GM21529 (cell line): Measurements from ENCODE around the gene PNPLA8.
A peak's percentile ranks its signal among the peaks of the same experiment; 100 is the strongest.
"Not testable (repeated sequence)": the region's sequence is repeated elsewhere in the genome, so short reads cannot be mapped to it uniquely, and the experiment has no call there.

Experiments used
- ATAC-seq: cut with Tn5 transposase; IDR thresholded peaks from one replicate; pipeline ENCODE4 v1.9.1; 2021; ENCODE audit not compliant: unreplicated experiment

PNPLA8 gene

DNA sequence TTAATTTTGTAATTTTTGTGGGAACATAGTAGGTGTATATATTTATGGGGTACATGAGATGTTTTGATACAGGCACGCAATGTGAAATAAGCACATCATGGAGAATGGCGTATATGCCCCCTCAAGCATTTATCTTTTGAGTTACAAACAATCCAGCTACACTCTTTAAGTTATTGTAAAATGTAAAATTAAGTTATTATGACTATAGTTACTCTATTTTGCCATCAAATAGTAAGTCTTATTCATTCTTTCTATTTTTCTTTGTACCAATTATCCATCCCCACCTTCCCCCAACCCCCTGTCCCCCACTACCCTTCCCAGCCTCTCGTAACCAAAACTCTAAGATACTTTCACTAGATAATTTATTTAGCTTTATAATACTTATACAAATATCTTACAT lies 7.8 kb upstream of the PNPLA8 start:
- no peak for ATAC-seq

DNA sequence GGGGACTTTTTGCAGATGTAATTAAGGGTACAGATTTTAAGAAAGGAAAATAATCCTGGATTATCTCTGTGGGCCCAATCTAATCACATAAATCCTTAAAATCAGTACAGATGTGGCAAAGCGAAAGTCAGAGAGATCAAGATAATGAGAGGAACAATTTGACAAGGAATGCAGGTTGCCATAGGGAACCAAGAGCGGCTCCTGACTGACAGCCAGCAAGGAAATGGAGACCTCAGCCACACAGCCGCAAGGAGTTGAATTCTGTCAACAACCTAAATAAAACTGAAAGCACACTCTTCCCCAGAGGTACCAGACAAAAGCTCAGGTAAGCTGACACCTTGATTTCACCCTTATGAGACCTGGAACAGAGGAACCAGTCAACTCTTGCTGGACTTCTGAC lies 3.4 kb upstream of the PNPLA8 start:
- ATAC-seq, result no peak

- ATAC-seq, result no peak
Observed at GRCh38 chr7:108528183-108528712, 2.3 kb upstream of the PNPLA8 start.

GRCh38 chr7:108526768-108527017 lies 758 bp upstream of the PNPLA8 start:
- no peak for ATAC-seq

DNA sequence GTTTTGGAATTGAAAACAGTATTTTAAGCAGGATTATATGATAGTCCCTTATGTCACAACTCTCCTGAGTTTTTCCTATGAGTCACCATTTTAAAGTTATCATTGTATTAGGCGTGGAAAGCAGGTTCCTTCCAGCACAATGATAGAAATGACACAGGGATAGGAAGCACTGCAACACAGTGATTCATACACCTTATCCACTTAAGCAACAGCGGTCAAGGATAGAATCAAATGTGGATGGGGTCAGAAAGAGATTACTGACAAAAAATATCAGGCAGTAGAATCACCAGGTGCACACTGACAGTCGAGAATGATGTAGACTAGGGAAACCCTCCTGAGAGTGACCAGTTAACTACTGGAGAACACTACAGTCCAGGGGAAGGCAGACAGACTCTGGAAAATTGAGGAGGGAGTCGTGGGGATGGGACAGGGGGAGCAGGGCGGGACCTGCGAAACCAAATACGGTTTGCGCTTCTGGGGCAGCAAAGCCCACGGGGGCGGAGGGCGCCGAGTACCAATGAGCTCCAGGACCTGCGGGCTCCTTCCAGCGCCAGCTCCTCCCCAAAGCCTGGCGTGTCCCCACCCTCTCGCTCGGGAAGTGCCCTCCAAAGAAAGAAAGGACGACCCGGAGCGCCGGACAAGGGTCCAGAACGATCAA lies 479 bp downstream of the PNPLA8 start:
- ATAC-seq, result peak; percentile 53

- ATAC-seq, result no peak
Observed at GRCh38 chr7:108522780-108523179, 3.2 kb downstream of the PNPLA8 start.

- ATAC-seq, result no peak
Observed at GRCh38 chr7:108517951-108518350, 8.0 kb downstream of the PNPLA8 start.

DNA sequence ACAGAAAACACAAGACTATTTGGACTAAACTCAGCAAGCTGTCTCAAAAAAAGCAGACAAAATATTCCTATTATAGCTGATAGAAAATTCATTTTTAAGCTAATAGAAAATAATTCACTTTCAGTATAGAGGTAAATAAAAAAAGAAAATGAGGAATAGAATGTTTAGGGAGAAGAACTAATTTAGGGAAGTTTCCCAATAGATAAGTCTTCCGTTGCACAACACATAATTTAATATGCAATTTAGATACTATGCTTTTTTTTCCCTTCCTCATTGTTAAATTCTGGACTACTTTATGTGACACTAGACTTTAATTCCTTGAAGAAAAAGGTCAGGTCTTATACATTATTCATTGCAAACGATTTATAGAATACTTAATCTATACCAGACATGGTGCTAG lies 10.3 kb downstream of the PNPLA8 start:
- ATAC-seq, result no peak

DNA sequence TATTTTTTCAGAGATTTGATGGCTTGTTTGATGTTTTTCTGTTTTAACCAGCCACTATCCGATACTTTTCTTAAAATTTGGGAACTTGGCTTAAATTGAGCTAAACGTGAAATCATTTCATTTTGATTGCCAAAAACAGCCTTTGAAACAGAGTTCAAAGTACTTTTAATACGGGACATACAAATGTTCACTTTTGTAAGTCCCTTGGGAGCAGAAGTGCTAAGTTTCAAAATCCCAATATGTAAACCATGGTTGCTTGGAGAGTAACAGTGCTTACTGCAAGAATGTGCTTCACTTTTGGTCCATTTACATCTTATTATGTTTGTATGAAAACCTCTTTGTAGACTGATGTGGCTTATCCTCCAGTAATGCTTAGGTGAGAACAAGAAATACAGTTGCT lies 10.9 kb downstream of the PNPLA8 start:
- no peak for ATAC-seq

DNA sequence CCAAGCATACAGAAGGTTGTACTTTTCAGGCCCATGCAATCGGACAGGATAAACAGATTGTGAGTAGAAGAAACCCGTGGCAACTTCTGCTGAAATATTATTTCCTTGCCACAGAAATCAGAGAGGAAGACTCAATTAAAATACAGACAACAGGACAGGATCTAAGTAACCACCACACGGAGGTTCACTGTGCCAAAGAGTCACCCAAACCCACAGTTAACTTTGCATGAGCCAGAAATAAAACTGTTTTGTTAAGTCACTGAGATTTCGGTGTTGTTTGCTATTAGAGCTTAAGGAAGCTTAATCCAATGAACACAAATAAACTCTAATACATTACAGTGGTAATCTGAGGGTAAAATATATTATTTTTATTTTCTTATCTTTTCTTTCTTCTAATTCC lies 14.0 kb downstream of the PNPLA8 start:
- no peak for ATAC-seq

- not testable (repeated sequence) for ATAC-seq
Observed at GRCh38 chr7:108504576-108504975, 21.4 kb downstream of the PNPLA8 start.

- peak; percentile 98 for ATAC-seq
Observed at GRCh38 chr7:108503112-108504026, 22.6 kb downstream of the PNPLA8 start.

GRCh38 chr7:108499566-108499965 lies 26.4 kb downstream of the PNPLA8 start:
- ATAC-seq, result no peak

DNA sequence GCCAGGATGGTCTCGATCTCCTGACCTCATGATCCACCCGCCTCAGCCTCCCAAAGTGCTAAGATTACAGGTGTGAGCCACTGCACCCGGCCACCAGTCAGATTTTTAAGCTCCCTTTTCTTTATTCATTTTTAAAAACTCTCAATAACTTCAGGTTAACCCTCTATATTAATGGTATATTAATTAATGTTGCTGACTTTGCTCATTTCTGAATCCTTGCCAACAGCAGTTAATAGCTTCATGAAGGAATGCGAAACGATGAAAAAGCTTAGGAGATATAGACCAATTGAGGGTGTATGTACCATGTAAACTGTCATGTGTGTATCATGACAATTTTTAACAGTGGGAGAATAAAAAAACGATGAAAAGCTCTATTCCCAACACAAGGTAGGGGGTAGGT lies 27.5 kb downstream of the PNPLA8 start:
- ATAC-seq, result no peak

DNA sequence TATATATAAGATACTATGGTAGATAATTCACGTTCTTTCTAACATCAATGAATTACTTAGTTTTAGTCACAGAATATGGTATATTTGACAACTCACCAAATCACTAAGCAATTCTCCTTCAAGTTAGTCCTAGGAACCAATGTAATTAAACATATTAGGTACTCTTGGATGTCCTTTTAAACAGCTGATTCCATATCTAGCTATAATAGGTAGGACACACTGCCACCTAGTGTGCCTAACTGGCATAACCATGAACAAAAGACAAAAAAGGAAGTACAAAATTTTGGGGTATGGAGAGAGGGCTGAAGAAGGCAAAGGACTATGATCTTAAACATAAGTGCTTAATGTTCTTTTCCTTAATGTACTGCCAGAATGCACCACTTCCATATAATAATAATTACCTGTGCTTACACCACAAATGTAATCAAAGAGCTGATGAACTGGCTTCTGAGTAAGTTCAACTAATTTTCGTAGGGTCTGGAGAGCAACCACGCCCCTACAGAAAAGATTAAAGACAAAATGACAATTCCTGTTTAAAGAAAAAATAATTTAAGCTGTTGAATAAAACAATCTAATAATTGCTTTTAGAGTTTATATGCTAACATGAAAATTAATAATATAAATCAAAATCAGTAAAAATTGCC lies 28.7 kb downstream of the PNPLA8 start:
- ATAC-seq, result peak; percentile 77

- ATAC-seq, result no peak
Observed at GRCh38 chr7:108492742-108493141, 33.2 kb downstream of the PNPLA8 start.

DNA sequence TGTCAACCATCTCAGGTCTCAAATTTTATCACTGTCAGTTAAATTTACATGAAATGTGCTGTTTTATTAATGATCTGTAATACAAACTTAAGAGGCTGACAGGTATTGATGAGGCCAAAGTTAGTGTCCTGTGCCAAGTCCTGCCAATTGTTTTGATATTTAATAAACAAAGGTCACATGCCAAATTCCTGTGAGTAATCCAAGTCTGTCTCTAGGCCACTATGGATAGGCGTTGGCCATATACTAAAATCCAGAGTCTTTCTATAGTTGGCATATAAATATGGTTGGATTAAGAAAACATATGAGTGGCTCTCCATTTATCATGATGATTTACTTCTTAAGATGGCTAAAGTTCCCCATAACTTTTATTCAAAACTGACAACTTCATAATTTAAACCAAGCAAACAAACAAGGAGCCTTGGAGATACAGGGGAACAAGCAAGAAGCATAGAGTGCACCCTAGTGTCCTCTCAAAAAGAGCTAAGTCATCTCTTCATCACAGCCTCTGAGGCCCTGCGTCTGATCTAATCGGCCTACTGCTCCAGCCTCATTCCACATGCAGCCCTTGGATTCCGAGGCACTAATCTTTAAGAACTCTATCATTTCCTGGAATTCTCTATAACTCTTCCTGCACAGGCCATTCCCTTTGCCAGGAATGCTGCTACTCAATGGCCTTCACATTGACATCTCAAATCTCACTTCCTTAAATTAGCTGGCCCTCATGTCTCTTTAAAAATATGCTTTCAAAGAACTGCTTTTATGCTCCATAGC lies 37.0 kb downstream of the PNPLA8 start:
- no peak for ATAC-seq

DNA sequence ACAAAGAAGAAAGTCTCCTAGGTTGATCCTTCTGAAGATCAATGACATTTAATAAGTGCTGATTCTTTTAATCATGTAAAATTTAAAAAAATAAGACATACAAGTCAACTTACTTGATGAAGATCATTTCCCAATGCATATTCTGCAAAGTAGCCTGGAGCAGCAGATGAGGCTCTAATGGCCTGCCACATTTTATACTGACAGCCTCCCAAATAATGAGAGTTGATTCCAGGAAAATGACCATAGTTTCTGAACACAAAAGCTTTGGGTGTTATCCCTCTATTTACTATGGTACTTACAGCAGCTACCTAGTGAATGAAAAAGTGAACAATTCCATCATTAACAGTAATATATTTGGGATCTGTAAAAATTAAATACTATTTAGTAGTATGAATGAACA lies 38.3 kb downstream of the PNPLA8 start:
- ATAC-seq, result no peak

GRCh38 chr7:108486291-108486966 lies 39.5 kb downstream of the PNPLA8 start:
- ATAC-seq, result peak; percentile 65

- ATAC-seq, result no peak
Observed at GRCh38 chr7:108484137-108484536, 41.8 kb downstream of the PNPLA8 start.

DNA sequence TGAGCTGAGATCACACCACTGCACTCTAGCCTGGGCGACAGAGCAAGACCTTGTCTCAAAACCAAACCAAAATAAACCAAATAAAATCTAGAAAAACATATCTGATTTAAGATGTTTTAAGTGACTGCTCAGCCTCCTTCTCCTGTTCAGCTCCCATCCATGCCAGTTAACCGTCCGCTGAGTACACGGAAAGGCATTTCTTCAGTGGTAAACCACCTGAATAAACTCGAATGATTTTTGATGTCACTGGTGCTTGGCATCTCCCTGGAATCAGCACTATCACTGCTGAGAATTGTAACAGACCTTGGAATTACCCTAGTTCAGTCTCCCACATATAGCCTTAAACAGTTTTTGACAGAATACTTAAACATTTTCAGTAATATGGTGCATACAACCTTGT lies 45.6 kb downstream of the PNPLA8 start:
- ATAC-seq, result no peak
